22Rv1 (cell line): Measurements from ENCODE around the gene NEAT1.
A peak's percentile ranks its signal among the peaks of the same experiment; 100 is the strongest.

Source experiments
- H3K27ac ChIP-seq: fragments of 450-650 bp; 2 replicates; pipeline ENCODE4 v1.5.1; 2017
- CTCF ChIP-seq: fragments of 450-650 bp; IDR thresholded peaks from 2 replicates; pipeline ENCODE4 v1.5.1; 2017; ENCODE audit warnings: mild to moderate bottlenecking
- ZFX ChIP-seq: fragments of 450-650 bp; IDR thresholded peaks from 2 replicates; pipeline ENCODE4 v1.6.1; 2017; ENCODE audit warnings: antibody characterized with exemption, borderline replicate concordance

The NEAT1 gene

GRCh38 chr11:65401073-65401802 lies 21.4 kb upstream of the NEAT1 start:
- no peak for TF ChIP-seq CTCF
- no peak for TF ChIP-seq ZFX
- peak overlapping the region; percentile 10; the same call in 1 of the 2 replicates for H3K27ac ChIP-seq

GRCh38 chr11:65401803-65402248 lies 20.8 kb upstream of the NEAT1 start:
- peak overlapping the region; percentile 10; the same call in 1 of the 2 replicates for H3K27ac ChIP-seq
- TF ChIP-seq ZFX: no peak
- TF ChIP-seq CTCF: no peak

- TF ChIP-seq ZFX (no peak), CTCF (no peak)
- no peak overlapping the region for H3K27ac ChIP-seq
Observed at GRCh38 chr11:65402790-65403189, 19.8 kb upstream of the NEAT1 start.

- no peak overlapping the region for H3K27ac ChIP-seq
Observed at GRCh38 chr11:65403607-65404121, 18.9 kb upstream of the NEAT1 start.

GRCh38 chr11:65404210-65404609 lies 18.4 kb upstream of the NEAT1 start:
- TF ChIP-seq ZFX (no peak), CTCF (no peak)
- no peak overlapping the region for H3K27ac ChIP-seq

More at GRCh38 chr11:65403607-65404121, 18.9 kb upstream of the NEAT1 start:
- no peak for TF ChIP-seq ZFX
- no peak for TF ChIP-seq CTCF

GRCh38 chr11:65404638-65405339 lies 17.8 kb upstream of the NEAT1 start:
- no peak for TF ChIP-seq ZFX
- TF ChIP-seq CTCF: no peak
- no peak overlapping the region for H3K27ac ChIP-seq
